Stimulated activated CD8-positive, alpha-beta memory T cell treated with anti-CD3 and anti-CD28 coated beads, Interleukin-15, amount 100 ng/mL, for 4 hours (primary cell): ENCODE data around the gene SLC35E3.
A peak's percentile ranks its signal among the peaks of the same experiment; 100 is the strongest.

ENCODE experiments used
- DNase-seq, 2 donors: peaks; one replicate each; pipeline ENCODE4 v3.0.0-alpha.2; 2020; ENCODE audit warnings: low read depth in 2 of 2

Gene SLC35E3

GRCh38 chr12:68745904-68746571 lies at the start of gene SLC35E3:
Gene SLC35E3 (plus strand): TSS chr12:68746176. CDS start chr12:68746378, 202 bp downstream.
- peak; percentile 77 to 79 for DNase-seq

- DNase-seq: no peak
Observed at GRCh38 chr12:68699486-68699885, 46.5 kb upstream of the SLC35E3 start.

GRCh38 chr12:68727776-68728175 lies 18.2 kb upstream of the SLC35E3 start:
- no peak for DNase-seq

- DNase-seq: no peak
Observed at GRCh38 chr12:68733661-68734071, 12.3 kb upstream of the SLC35E3 start.

GRCh38 chr12:68739891-68740290 lies 6.1 kb upstream of the SLC35E3 start:
- no peak for DNase-seq

- DNase-seq: no peak
Observed at GRCh38 chr12:68743356-68743755, 2.6 kb upstream of the SLC35E3 start.

- no peak for DNase-seq
Observed at GRCh38 chr12:68745376-68745903, 536 bp upstream of the SLC35E3 start.

- DNase-seq: no peak
Observed at GRCh38 chr12:68746572-68747180, 700 bp downstream of the SLC35E3 start.

- no peak for DNase-seq
Observed at GRCh38 chr12:68749443-68749842, 3.5 kb downstream of the SLC35E3 start.

DNA sequence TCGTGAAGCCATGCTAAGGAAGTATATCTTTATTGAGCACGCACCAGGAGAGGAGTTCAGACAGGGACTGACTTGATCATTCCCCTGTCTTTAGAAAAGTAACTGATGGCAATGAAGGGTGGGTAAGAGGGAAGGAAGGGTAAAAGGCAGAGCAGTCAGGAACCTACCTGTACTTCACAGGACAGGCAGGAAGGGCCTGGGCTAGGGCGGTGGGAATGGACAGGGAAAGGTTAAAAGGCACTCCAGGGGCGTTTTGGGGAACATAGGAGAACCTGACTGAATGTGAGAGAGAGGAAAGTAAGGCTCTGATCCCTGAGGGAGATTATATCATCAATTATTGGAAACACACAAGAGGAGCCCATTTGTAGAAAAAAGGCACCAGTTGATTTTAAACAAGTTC lies 3.9 kb downstream of the SLC35E3 start:
- no peak for DNase-seq

DNA sequence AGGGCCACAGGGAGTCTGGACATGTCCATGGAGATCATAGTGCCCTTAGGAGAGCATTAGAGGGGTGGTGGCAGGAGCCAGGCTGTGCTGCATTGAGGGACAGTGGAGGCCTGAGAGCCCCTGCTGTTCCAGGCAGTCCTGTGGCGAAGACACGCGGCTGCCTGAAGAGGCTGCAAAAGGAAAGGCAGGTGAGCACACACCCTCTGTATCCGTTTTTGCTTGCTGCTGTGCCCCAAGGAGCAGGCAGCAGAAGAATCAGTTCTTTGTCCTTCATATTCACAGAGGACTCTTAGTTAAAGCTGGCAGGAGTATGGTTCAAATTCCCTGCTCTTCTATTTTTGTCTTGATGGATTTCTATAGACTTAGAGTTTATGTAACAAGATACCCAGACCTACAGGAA lies 4.5 kb downstream of the SLC35E3 start:
- DNase-seq: no peak

DNA sequence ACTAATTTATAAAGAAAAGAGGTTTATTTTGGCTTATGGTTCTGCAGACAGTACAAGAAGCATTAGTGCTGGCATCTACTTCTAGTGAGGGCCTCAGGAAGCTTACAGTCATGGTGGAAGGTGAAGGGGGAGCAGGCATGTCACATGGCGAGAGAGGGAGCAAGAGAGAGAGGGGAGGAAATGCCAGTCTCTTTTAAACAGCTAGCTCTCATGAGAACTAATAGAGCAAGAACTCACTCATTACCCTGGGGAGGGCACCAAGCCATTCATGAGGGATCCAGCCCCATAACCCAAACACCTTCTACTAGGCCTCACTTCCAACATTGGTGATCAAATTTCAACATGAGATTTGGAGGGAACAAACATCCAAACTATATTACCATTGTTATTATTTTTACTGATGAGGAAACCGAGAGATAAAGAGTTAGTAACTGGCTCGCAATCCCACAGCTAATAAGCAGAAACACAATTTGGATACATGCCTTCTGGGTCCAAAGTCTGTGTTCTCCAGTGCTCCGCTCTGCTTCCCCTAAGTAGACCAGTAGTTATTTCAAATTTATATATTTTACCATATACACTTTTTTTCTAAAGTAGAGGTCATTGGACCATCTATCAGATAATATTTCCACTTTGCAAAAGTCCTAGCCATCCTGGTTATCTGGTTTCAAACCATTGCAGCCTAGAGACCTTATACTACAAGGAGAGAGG lies 9.7 kb downstream of the SLC35E3 start:
- no peak for DNase-seq

DNA sequence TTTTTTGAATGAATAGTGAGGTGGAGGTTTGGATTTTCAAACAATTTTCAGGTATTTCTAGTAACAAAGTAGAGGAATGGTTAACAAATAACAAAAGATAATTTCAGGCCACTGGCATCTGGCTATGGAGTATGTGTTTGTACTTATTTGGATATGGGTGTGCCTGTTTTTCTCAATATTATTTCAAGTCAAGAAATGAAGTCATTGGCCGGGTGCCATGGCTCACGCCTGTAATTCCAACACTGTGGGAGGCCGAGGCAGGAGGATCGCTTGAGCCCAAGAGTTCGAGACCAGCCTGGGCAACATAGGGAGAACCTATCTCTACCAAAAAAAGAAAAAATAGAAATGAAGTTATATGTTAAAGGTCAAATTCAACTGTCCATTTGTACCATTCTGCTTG lies 13.9 kb downstream of the SLC35E3 start:
- DNase-seq: no peak

GRCh38 chr12:68760806-68761441 lies 14.9 kb downstream of the SLC35E3 start:
- no peak for DNase-seq

DNA sequence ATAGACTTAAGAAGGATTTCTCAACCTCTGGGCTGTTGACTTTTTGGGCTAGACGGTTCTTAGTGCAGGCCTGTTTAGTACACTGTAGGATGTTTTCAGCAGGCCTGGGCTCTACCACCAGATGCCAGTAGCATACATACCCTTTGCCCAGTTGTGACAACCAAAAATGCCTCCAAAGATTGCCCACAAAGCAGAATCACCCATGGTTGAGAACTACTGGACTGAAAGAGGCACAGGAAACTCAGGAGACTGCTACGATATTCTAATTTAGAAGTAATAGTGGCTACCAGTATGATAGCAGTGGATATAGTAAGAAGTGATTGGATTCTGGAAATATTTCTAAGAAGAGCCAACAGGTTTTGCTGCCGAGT lies 15.5 kb downstream of the SLC35E3 start:
- no peak for DNase-seq

DNA sequence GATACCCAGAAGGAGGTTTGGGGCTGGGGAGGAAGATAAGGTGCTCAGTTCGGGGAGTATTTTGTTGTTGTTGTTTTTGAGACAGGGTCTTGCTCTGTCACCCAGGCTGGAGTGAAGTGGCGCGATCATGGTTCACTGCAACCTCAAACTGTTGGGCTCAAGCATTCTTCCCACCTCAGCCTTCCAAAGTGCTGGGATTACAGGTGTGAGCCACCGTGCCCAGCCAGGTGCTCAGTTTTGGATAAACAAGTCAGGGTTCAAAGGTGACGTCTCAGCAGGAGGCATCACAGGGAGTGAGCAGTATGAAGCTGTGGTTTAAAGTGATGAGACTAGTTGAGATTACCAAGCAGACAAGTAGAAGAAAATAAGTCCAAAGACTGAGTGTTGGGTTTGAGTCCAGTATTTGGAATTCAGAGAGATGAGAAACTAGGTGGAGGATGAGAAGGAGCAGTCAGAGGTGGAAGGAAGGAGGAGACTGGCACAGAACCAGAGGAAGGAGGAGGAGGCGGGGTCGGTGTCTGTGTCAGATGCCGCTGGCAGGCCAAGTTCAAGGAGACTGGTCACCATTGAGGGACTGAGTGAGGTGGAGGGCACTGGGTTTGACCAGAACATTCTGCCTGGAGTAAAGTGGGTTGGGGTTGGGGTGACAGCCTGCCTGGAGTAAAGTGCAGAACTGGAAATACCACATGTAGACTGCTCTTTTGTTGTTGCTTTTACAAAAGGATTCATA lies 16.1 kb downstream of the SLC35E3 start:
- no peak for DNase-seq

- no peak for DNase-seq
Observed at GRCh38 chr12:68762691-68763090, 16.7 kb downstream of the SLC35E3 start.

DNA sequence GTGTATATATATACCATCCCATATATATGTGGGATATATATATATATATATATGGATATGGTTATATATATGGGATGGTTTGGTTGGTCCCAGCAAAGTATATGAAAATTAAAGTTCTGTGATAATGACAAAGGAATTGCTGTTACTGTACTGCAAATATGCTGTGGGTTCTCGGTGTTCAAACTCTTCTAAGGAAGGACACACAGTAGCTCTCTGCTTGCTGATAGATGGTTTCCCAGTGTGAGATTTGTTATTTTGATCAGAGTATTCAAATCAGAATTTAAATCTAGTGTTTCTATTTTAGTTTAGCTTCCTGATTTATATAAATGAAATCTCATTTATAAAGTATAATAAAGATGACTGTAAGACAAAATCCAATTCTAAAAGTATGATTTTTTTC lies 19.7 kb downstream of the SLC35E3 start:
- DNase-seq: no peak

- no peak for DNase-seq
Observed at GRCh38 chr12:68766646-68767045, 20.7 kb downstream of the SLC35E3 start.

GRCh38 chr12:68767191-68767590 lies 21.2 kb downstream of the SLC35E3 start:
- DNase-seq: no peak

GRCh38 chr12:68768431-68768939 lies 22.5 kb downstream of the SLC35E3 start:
- no peak for DNase-seq
